Stimulated activated CD4-positive, alpha-beta T cell treated with anti-CD3 and anti-CD28 coated beads, TNF-alpha, amount 100 ng/mL, for 1 hour (primary cell): ENCODE results near the gene FEM1A.
"Not testable (repeated sequence)": the region's sequence is repeated elsewhere in the genome, so short reads cannot be mapped to it uniquely, and the experiment has no call there.

Experiments
- DNase-seq, 3 donors: peaks; one replicate each; pipeline ENCODE4 v3.0.0-alpha.2; 2020; ENCODE audit warnings: low read depth in 3 of 3, low spot score in 1 of 3

Gene FEM1A

DNA sequence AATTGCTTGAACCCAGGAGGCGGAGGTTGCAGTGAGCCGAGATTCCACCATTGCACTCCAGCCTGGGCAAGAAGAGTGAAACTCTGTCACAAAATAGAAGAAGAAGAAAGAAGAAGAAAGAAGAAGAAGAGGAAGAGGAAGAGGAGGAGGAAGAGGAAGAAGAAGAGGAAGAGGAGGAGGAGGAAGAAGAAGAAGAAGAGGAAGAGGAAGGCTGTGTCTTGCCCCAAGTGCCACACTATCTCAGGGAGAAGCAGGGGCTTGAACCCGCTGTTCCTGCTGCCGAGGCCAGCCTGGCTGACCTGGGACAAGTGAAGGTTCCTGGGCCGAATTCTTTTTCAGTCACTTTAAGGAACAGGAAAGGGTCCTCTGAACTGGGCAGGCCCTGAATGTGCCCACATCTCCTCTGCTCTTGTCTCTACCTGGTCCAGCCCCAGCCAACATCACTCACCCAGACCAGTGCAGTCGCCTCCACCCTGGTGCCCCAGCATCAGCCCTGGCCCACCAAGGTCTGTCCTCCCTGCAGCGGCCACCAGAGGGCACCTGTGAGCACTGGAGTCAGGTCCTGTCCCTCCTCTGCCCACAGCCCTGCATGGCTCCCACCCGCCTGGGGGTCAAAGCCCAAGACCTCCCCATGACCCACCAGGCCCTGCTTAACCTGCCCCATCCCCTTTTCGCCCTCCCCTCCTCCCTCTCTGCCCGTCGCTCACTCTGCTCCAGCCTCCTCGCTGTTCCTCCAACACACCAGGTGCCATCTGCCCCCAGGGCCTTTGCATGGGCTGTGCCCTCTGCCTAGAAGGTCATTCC is 20.0 kb downstream of the FEM1A start:
- peak; percentile 68 to 94 (median 74) for DNase-seq

GRCh38 chr19:4814625-4815425 is 23.3 kb downstream of the FEM1A start:
- no peak for DNase-seq

DNA sequence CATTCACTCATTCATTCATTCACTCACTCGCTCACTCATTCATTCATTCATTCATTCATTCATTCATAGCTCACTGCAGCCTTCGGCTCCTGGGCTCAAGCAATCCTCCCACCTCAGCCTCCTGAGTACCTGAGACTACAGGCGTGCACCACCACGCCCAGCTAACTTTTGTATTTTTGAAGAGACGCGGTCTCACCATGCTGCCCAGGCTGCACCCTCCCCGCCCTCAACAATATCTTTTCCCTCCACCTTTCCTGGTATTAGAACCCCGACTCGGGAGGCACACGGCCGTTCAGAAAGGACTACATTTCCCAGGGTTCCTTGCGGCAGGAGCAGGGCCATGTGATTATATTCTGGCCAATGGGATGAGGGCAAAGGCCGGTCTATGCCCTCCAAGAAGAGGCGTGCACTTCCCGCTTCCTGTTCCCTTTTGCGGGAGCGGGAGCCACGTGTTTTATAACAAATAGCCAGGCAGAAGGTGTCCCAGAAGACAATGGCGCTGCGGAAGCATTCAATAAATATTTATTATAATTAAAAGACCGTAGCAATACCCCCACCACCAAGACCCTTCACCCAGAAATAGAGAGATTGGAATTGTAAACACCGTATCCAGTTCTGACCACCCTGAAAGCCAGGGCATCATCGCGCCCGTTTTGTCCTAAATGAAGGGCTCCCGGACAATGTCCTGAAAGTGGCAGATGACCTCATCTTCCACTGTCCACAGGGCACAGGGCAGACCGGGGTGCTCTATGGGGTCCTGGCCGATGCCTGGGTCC is 24.1 kb downstream of the FEM1A start:
- DNase-seq: peak; percentile 43 to 59 (median 49)

DNA sequence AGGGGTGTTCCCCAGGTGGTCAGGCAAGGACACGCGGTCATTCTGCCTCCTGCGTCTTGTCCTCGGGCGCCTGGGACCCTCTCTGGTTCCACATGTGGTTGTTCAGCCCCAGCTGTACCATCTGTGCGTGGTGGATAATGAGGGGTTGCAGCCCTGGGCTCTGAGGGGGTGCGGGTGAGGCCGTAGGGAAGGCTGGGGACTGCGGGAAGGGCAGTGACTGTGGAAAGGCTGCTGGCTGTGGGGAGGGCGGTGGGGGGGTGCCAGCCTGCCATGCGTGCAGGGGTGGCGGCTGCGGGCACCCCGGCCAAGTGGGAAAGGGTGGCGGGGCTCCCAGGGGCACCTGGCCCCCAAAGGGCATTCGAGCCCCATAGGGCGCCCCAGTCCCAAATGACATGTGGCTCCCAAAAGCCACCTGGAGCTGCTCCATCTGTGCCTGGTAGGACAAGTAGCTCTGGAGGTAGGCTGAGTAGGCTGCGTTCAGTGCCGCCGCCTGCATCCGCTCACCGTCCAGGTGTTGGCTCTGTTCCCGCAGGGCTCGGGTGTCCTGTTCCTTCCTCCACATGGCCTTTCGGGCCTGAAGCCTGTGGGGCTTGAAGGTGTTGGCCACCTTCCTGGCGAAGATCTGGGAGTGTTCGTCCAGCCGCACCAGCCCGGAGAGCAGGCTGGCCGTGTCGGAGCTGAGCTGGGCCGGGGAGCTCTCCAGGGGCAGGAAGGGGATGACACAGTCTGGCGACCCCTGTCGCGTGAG is 24.8 kb downstream of the FEM1A start:
- no peak for DNase-seq

- DNase-seq: no peak
Observed at GRCh38 chr19:4816950-4817278, 25.4 kb downstream of the FEM1A start.

DNA sequence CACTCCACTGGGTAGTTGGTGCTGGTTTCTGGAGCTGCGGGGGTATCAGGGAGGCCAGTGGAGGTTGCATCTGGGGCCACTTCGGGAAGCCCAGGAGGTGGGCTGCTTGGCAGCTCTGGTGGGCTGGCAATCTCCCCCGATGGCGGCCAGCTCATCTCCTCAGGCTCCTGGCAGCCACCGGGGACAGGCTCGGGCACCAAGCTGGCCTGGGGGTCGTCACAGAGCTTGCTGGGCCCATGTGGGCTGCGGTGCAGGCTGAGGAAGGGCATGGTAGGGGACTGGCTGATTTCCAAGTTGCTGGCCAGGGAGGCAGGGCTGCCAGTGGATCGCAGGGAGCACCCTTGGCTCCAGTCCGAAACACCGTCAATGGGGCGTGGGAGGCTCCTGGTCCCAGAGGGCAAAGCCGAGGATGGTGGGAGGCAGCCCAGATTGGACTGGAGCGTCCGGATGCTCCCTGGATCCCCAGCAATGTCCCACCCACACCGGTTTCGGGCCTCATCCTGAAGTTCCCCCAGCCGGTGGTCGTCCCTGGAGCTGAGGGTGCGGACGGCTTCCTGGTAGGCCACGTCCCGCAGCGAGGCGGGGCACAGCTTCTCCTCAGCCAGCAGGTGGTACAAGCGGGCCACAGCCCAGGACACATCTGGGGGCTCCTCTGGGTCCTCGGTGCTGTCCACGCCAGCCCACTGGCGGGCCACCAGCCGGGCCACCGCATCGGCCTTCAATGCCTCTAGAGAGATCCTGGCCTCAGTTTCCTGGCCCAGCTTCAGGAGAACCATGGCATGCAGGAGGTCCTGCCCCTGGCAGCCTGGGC is 26.1 kb downstream of the FEM1A start:
- DNase-seq: no peak

DNA sequence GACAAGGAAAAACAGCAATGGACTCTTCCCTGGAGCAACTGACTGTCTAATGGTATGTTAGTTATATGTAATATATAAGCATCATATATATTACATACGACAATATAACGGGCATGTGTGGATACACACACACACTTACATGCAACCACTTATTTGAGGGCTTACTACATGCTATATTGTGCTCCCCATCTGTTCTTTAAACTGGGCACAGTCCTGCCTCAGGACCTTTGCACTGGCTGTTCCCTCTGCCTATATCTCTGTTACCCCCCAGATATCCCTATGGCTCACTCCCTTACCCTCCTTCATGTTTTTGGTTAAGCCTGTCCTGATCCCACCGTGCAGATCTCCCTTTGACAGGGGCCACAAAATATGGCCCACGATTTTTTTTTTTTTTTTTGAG is 29.7 kb downstream of the FEM1A start:
- no peak for DNase-seq

- not testable (repeated sequence) for DNase-seq
Observed at GRCh38 chr19:4822354-4822753, 30.8 kb downstream of the FEM1A start.

DNA sequence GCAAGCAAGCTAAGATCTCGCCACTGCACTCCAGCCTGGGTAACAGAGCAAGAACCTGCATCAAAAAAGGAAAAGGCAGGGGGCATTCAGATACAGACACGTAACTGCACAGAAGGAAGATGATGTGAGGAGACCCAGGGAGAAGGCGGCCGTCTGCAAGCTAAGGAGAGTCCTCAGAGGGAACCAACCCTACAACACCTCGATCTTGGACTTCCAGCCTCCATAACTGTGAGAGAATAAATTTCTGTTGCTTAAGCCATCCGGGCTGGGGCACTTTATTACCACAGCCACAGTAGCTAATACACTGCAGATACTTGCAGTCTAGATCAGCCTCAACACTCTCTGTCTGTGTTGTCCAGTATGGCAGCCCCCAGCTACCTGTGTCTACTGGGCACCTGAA is 32.0 kb downstream of the FEM1A start:
- DNase-seq: no peak

- no peak for DNase-seq
Observed at GRCh38 chr19:4829001-4829712, 37.6 kb downstream of the FEM1A start.

- DNase-seq: no peak
Observed at GRCh38 chr19:4830332-4830731, 38.8 kb downstream of the FEM1A start.

DNA sequence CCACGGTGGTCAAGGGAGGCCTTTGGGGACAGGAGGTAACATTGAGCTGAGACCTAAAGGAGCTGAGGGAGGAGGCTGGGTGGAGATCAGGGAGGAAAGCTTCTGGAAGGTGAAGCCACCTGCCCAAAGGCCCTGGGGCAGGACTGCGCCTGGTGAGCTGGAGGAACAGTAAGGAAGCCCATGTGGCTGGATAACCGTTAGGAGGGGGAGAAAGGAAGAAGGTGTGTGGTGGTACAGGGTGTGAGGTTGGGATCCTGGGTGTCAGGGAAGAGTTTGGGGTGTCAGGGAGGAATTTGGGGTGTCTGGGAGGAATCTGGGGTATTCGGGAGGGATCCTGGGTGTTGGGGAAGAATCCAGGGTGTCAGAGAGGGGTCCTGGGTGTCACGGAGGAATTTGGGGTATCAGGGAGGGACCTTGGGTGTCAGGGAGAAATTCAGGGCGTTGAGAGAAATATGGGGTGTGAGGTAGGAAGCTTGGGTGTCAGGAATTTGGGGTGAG is 39.3 kb downstream of the FEM1A start:
- DNase-seq: no peak

DNA sequence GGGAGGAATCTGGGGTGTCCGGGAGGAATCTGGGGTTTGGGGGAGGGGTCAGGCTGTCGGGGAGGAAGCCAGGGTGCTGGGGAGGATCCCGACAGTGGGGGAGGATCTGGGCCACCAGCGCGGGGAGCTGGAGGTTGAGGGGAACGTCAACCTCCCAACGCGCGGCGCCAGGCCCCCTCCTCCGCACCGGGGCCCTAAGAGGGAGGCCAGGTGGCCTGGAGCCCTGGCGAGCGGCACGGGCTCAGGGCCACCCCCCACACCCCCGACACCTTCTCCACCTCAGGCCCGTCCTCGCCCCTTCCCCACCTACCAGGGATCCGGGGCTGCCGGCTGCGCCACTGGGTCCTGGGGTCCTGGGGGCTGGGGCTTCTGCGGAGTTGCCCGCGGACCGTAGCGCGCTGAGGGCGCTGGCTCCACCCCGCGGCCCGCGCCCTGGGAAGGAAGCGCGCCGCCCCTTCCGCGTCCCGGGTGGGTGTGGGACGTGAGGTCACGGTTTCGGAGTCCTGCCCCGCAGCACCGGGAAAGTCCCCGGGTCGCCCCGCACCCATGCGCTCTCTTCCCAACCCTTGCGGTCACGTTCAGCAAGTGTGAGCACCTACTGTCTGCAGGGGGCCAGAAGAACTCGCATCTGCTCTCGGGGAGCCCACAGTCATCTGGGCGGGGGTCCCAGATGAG is 39.9 kb downstream of the FEM1A start, which contains the start of gene TICAM1:
Gene TICAM1 (minus strand): TSS at position 409 of the 675 bp plus-strand sequence. CDS start 13,335 bp downstream, outside the sequence.
- DNase-seq: peak; percentile 43 to 73 (median 67)

DNA sequence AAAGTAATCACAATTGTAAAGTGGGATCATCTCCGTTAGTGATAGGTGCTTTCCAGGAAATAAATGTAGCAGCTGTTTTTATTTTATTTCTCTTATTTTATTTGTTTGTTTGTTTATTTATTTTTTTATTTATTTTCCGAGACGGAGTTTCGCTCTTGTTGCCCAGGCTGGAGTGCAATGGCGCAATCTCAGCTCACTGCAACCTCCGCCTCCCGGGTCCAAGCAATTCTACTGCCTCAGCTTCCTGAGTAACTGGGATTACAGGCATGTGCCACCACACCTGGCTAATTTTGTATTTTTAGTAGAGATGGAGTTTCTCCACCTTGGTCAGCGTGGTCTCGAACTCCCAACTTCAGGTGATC is 40.4 kb downstream of the FEM1A start:
- not testable (repeated sequence) for DNase-seq

- no peak for DNase-seq
Observed at GRCh38 chr19:4832776-4833175, 41.2 kb downstream of the FEM1A start.

GRCh38 chr19:4839192-4839591 is 47.7 kb downstream of the FEM1A start:
- no peak for DNase-seq

DNA sequence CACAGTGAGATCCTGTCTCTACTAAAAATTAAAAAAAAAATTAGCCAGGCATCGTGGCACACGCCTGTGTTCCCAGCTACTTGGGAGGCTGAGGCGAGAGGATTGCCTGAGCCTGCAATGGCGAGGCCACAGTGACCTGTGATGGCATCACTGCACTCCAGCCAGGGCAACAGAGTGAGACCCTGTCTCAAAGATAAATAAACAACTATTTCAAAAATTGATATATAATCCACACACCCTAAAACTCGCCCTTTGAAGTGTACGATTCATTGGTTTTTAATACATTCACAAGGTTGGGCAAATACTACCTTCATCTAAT is 52.1 kb downstream of the FEM1A start:
- no peak for DNase-seq

DNA sequence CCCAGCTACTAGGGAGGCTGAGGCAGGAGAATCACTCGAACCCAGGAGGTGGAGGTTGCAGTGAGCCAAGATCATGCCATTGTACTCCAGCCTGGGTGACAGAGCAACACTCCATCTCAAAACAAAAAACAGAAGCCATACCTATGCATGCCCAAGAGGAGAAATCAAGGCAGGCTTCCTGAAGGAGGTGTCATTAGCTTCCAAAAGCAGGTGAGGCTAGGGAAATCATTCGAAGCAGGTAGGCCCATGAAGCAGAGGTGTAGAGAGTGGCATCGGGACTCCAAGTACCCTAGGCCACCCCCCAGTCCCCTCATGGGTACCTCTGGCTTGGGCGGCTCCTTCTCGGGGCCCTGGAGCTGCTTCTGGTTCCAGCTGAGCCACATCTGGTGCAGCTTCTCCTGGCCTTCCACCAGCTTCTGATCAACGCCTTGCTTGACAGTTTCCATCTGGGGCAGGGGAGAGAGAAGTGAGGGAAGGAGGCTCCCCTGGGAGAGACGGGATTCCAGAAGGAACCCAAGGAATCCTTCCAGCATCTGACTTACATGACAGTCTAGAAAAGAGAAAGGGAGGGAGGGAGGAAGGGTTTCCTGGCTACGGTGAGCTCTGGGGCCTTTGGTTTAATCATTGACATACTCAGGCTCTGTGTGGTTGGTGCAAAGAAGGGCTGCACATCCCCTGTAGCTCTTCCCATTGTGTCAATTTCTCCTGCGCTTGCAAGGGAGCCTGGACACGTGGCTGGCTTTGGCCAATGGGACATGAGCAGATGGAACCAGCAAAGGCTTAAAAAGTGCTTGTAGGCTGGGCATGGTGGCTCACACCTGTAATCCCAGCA is 53.0 kb downstream of the FEM1A start:
- DNase-seq: no peak
